Tibial nerve (tissue), 4 donors: ENCODE data around the gene ZNF385D. TPM values are rescaled to one million over a fixed set of nuclear protein-coding genes. Genes with fewer than 3 reads are reported as not detected.

Source experiments
- DNase-seq, 2 donors: peaks; one replicate each; pipeline ENCODE4 v3.0.0-alpha.2; 2019; ENCODE audit warnings: low spot score in 2 of 2
- H3K27ac ChIP-seq, 4 donors: fragments of 200-600 bp; sonication (generic) in 3 of 4; one replicate each; pipeline ENCODE4 v1.5.1; 2017 to 2019; ENCODE audit warnings: mild to moderate bottlenecking in 1 of 4
- H3K27me3 ChIP-seq, 2 donors: fragments of 200-600 bp; sonication (generic) in 1 of 2; one replicate each; pipeline versions ENCODE4 v1.5.1 to v1.6.0; 2017 to 2019
- H3K36me3 ChIP-seq, 3 donors: fragments of 200-600 bp; sonication (generic); one replicate each; pipeline ENCODE4 v1.5.1; 2018 to 2019
- H3K4me1 ChIP-seq, 4 donors: fragments of 200-600 bp; sonication (generic) in 3 of 4; one replicate each; pipeline ENCODE4 v1.5.1; 2017 to 2019
- H3K4me3 ChIP-seq, 4 donors: fragments of 200-600 bp; sonication (generic) in 3 of 4; one replicate each; pipeline ENCODE4 v1.5.1; 2017 to 2019; ENCODE audit warnings: mild to moderate bottlenecking in 1 of 4, moderate library complexity in 1 of 4
- H3K9me3 ChIP-seq, 4 donors: fragments of 200-600 bp; sonication (generic) in 3 of 4; one replicate each; pipeline ENCODE4 v1.5.1; 2017 to 2019
- EP300 ChIP-seq, 2 donors: sonication (generic); formaldehyde crosslinking; IDR thresholded peaks; one replicate each; pipeline ENCODE4 v1.6.1; 2017; ENCODE audit warnings: antibody characterized with exemption in 2 of 2, mild to moderate bottlenecking in 1 of 2
- POLR2A ChIP-seq, 2 donors: fragments of 450-650 bp; IDR thresholded peaks; one replicate each; pipeline ENCODE4 v1.6.1; 2017; ENCODE audit warnings: antibody characterized with exemption in 2 of 2, mild to moderate bottlenecking in 2 of 2, moderate library complexity in 2 of 2
- WGBS, 2 donors: methylation state at CpG; one replicate each; pipeline ENCODE4 v1.1.5; 2018; 5-methylcytosine and 5-hydroxymethylcytosine counted together
- total RNA-seq, 4 donors: library from RNA; depleted of rRNA; stranded (reverse); fragments of >200 nt; gene quantifications; one replicate each; pipeline ENCODE4 v1.1.0, GENCODE V29; 2016
- TF ChIP-seq, protein P1 (sequence below), 5 experiments: fragments of 200-600 bp in 3 of 5; fragments of 450-650 bp in 2 of 5; sonication (generic) in 3 of 5; IDR thresholded peaks; one replicate each; pipeline ENCODE4 v1.5.1; 2016 to 2019; ENCODE audit warnings: antibody characterized with exemption in 5 of 5, mild to moderate bottlenecking in 3 of 5, moderate library complexity in 2 of 5

Gene ZNF385D
- total RNA-seq, 4 donors from 2014 or later: 2.7 to 9.0 (median 4.4) TPM

DNA sequence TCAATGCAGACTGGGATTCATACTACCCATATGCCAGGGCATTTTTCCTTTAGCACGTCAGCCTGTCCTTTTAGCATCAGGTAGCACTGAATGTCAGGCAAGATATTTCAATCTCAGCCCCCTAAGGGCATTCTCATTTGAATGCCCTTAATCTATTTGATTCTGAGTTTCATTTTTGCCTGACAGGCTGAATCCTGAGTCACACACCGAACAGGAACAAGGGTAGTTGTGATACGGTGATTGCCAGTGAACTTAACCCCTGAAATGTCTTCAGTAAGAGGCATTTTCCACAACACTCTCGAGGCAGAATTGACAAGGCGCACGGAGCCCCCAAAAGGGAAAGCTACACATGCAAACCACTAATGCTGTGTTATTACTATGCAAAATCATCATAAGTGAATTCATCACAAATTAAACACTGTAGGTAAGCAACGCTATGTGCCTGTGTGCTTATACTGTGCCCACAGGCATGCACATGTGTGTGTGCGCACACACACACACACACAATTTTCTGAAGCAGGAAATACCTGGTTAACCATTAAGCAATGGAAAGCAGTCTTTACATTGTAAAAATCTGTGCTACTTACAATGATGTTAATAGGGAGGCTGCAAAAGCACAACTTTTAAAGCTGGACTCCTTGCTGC is 130.4 kb downstream of the ZNF385D start:
- no peak for TF ChIP-seq POLR2A (IDR thresholded peaks at IDR 0.05)
- TF ChIP-seq, protein P1, sequence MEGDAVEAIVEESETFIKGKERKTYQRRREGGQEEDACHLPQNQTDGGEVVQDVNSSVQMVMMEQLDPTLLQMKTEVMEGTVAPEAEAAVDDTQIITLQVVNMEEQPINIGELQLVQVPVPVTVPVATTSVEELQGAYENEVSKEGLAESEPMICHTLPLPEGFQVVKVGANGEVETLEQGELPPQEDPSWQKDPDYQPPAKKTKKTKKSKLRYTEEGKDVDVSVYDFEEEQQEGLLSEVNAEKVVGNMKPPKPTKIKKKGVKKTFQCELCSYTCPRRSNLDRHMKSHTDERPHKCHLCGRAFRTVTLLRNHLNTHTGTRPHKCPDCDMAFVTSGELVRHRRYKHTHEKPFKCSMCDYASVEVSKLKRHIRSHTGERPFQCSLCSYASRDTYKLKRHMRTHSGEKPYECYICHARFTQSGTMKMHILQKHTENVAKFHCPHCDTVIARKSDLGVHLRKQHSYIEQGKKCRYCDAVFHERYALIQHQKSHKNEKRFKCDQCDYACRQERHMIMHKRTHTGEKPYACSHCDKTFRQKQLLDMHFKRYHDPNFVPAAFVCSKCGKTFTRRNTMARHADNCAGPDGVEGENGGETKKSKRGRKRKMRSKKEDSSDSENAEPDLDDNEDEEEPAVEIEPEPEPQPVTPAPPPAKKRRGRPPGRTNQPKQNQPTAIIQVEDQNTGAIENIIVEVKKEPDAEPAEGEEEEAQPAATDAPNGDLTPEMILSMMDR (IDR thresholded peaks at IDR 0.05): no peak
- no peak for TF ChIP-seq EP300 (IDR thresholded peaks at IDR 0.05)
- Histone ChIP-seq H3K4me3 (no peak overlapping the region), H3K36me3 (no peaks in the 10 kb centered on the region), H3K27me3 (no peaks in the 10 kb centered on the region), H3K9me3 (no peaks in the 10 kb centered on the region), H3K4me1 (peaks cover 0 to 3% (median 0%) of the 10 kb centered on the region in 4 donors), H3K27ac (no peak overlapping the region)
- 73 to 74% methylated on average over 8 of the region's 8 CpGs for WGBS, 2 donors
- DNase-seq: no peak

GRCh38 chr3:21618695-21619094 is 132.3 kb downstream of the ZNF385D start:
- 73 to 83% methylated on average over 2 of the region's 2 CpGs for WGBS, 2 donors
- no peaks in the 10 kb centered on the region for H3K9me3 ChIP-seq
- no peaks in the 10 kb centered on the region for H3K27me3 ChIP-seq
- H3K4me3 ChIP-seq: no peak overlapping the region
- H3K27ac ChIP-seq: no peak overlapping the region
- H3K36me3 ChIP-seq: no peaks in the 10 kb centered on the region
- DNase-seq: no peak
- no peak for TF ChIP-seq EP300 (IDR thresholded peaks at IDR 0.05)
- no peak for TF ChIP-seq POLR2A (IDR thresholded peaks at IDR 0.05)
- TF ChIP-seq, protein P1 (IDR thresholded peaks at IDR 0.05): no peak
- peaks cover 0 to 3% (median 0%) of the 10 kb centered on the region in 4 donors for H3K4me1 ChIP-seq

- TF ChIP-seq EP300 (IDR thresholded peaks at IDR 0.05): no peak
- no peak for TF ChIP-seq POLR2A (IDR thresholded peaks at IDR 0.05)
- TF ChIP-seq, protein P1 (IDR thresholded peaks at IDR 0.05): no peak
- Histone ChIP-seq H3K27ac (no peak overlapping the region), H3K4me3 (no peak overlapping the region), H3K36me3 (no peaks in the 10 kb centered on the region), H3K9me3 (no peaks in the 10 kb centered on the region), H3K27me3 (no peaks in the 10 kb centered on the region), H3K4me1 (no peaks in the 10 kb centered on the region)
- 68 to 69% methylated on average over 3 of the region's 3 CpGs for WGBS, 2 donors
- no peak for DNase-seq
Measured at GRCh38 chr3:21613372-21614070, 137.5 kb downstream of the ZNF385D start.

DNA sequence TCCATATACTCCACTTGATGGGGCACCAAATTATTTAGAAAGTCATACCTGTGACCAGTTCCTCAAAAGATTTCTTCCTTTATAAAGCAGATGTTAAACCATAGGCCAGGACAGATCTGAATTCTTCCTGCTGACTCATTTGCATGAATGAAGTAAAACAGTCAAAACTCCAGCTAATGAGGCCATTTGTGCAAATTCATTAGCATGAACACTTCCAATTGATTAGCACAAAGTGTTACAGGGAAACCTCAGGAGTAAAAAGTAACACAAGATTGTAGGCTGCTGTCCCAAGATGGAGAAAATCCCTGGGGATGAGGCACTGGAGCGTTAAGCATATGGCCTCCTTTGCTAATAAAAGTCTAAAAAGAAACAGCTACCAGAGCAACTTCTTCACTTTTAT is 149.8 kb downstream of the ZNF385D start:
- no peaks in the 10 kb centered on the region for H3K36me3 ChIP-seq
- no peak for DNase-seq
- H3K4me3 ChIP-seq: no peak overlapping the region
- 63 to 68% methylated on average over 1 of the region's 1 CpG for WGBS, 2 donors
- H3K27ac ChIP-seq: no peak overlapping the region
- no peaks in the 10 kb centered on the region for H3K4me1 ChIP-seq
- H3K9me3 ChIP-seq: no peaks in the 10 kb centered on the region
- TF ChIP-seq POLR2A (IDR thresholded peaks at IDR 0.05): no peak
- TF ChIP-seq EP300 (IDR thresholded peaks at IDR 0.05): no peak
- TF ChIP-seq, protein P1 (IDR thresholded peaks at IDR 0.05): no peak
- no peaks in the 10 kb centered on the region for H3K27me3 ChIP-seq

- H3K36me3 ChIP-seq: no peaks in the 10 kb centered on the region
- H3K27ac ChIP-seq: no peak overlapping the region
- H3K9me3 ChIP-seq: no peaks in the 10 kb centered on the region
- TF ChIP-seq, protein P1 (IDR thresholded peaks at IDR 0.05): no peak
- no peaks in the 10 kb centered on the region for H3K27me3 ChIP-seq
- no peak for DNase-seq
- H3K4me1 ChIP-seq: no peaks in the 10 kb centered on the region
- WGBS, 2 donors: 75 to 81% methylated on average over 6 of the region's 6 CpGs
- H3K4me3 ChIP-seq: no peak overlapping the region
Measured at GRCh38 chr3:21599890-21600289, 151.1 kb downstream of the ZNF385D start.
